HG02973 (cell line): ENCODE data around the gene MAP9.
"Not testable (repeated sequence)": the region's sequence is repeated elsewhere in the genome, so short reads cannot be mapped to it uniquely, and the experiment has no call there.

Experiments
- ATAC-seq: cut with Tn5 transposase; IDR thresholded peaks from one replicate; pipeline ENCODE4 v1.9.1; 2021; ENCODE audit warnings: moderate library complexity; ENCODE audit not compliant: unreplicated experiment

MAP9 gene

GRCh38 chr4:155353923-155354540 is 22.7 kb downstream of the MAP9 start:
- peak; percentile 97 for ATAC-seq

- ATAC-seq: no peak
Measured at GRCh38 chr4:155342142-155342541, 34.6 kb downstream of the MAP9 start.

- ATAC-seq: no peak
Measured at GRCh38 chr4:155339999-155340398, 36.8 kb downstream of the MAP9 start.

GRCh38 chr4:155339588-155339987 is 37.2 kb downstream of the MAP9 start:
- no peak for ATAC-seq

- no peak for ATAC-seq
Measured at GRCh38 chr4:155338196-155338595, 38.6 kb downstream of the MAP9 start.

- no peak for ATAC-seq
Measured at GRCh38 chr4:155336242-155336641, 40.5 kb downstream of the MAP9 start.

- ATAC-seq: no peak
Measured at GRCh38 chr4:155331478-155331877, 45.3 kb downstream of the MAP9 start.

- ATAC-seq: no peak
Measured at GRCh38 chr4:155322782-155323181, 54.0 kb downstream of the MAP9 start.

- no peak for ATAC-seq
Measured at GRCh38 chr4:155321006-155321405, 55.8 kb downstream of the MAP9 start.

GRCh38 chr4:155319516-155319915 is 57.2 kb downstream of the MAP9 start:
- no peak for ATAC-seq

- ATAC-seq: not testable (repeated sequence)
Measured at GRCh38 chr4:155312027-155312426, 64.7 kb downstream of the MAP9 start.

GRCh38 chr4:155307731-155308277 is 69.0 kb downstream of the MAP9 start:
- ATAC-seq: no peak

GRCh38 chr4:155305619-155306018 is 71.1 kb downstream of the MAP9 start:
- ATAC-seq: no peak

GRCh38 chr4:155304375-155304774 is 72.4 kb downstream of the MAP9 start:
- no peak for ATAC-seq

GRCh38 chr4:155299103-155299502 is 77.7 kb downstream of the MAP9 start:
- ATAC-seq: no peak
